HG02642 (cell line): ENCODE data around the gene MYCN.

Experiments used
- ATAC-seq: cut with Tn5 transposase; IDR thresholded peaks from one replicate; pipeline ENCODE4 v1.9.1; 2021; ENCODE audit warnings: mild to moderate bottlenecking; ENCODE audit not compliant: unreplicated experiment, poor library complexity

The MYCN gene

GRCh38 chr2:15992457-15993231 is 52.3 kb downstream of the MYCN start:
- ATAC-seq = no peak

GRCh38 chr2:15993232-15993610 is 52.9 kb downstream of the MYCN start:
- no peak for ATAC-seq

GRCh38 chr2:15993666-15994065 is 53.3 kb downstream of the MYCN start:
- no peak for ATAC-seq

DNA sequence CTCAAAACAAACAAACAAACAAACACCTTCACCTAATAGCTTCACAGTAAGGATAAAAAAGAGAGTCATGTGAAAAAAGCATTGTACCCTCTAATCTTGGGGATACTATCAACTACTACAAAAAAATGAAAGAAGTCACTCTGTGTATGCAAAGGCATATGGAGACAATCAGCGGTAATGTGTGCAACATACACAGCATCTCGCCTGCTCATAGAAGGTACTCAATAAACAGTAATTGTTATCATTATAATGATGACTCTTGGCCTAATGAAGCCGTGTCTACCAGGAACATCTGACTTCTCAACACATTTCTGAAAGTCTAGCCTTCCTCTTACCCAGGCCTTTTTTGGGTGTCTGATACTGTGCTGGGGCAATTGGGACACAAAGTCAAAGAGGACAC is 55.3 kb downstream of the MYCN start:
- ATAC-seq = no peak
